Endothelial cell of umbilical vein (primary cell): Measurements from ENCODE around the gene KIAA2012. TPM values are rescaled to one million over a fixed set of nuclear protein-coding genes. Genes with fewer than 3 reads are reported as not detected.

Experiments used
- BruUV-seq: library from RNA; stranded (reverse); fragments of 400-500 nt; replicated peaks from 2 replicates; lab custom pipeline; 2021; lab: Mats Ljungman, UMichigan
- CTCF ChIA-PET: fragments of 300-600, 350-600 bp; sonication (Branson Sonifier 250); formaldehyde crosslinking; loops from one replicate; lab custom pipeline; 2021; ENCODE audit warnings: antibody characterized with exemption, inconsistent platforms; lab: Charles Lee
- POLR2A ChIA-PET: fragments of 300-600, 350-600 bp; sonication (Branson Sonifier 250); formaldehyde crosslinking; loops from one replicate; lab custom pipeline; 2021; ENCODE audit warnings: antibody characterized with exemption, inconsistent platforms; lab: Charles Lee
- DNase-seq: peaks from one replicate; pipeline ENCODE4 v3.0.0-alpha.2; 2011; ENCODE audit warnings: low read depth, low spot score
- FAIRE-seq: peaks from 2 replicates; lab custom pipeline; 2011; peaks lifted over from hg19 to GRCh38; lab: Jason Lieb, UNC
- H2AFZ ChIP-seq: 2 replicates; pipeline ENCODE4 v1.6.0; 2012; ENCODE audit warnings: low read depth, low read length, control low read depth, inconsistent platforms
- H3K27ac ChIP-seq: 2 replicates; pipeline ENCODE4 v1.5.1; 2011; ENCODE audit warnings: low read depth, mild to moderate bottlenecking, control low read depth, low read length, moderate library complexity; ENCODE audit not compliant: insufficient read depth
- H3K27me3 ChIP-seq, 2 experiments: 2 replicates each; pipeline versions ENCODE4 v1.6.0 to v1.6.1; 2011; ENCODE audit warnings: low read length in 2 of 2, mixed read lengths in 1 of 2; ENCODE audit not compliant: control insufficient read depth in 2 of 2, insufficient read depth in 2 of 2
- H3K36me3 ChIP-seq, 2 experiments: 2 replicates in 1 of 2; 3 replicates in 1 of 2; pipeline ENCODE4 v1.5.1; 2011; ENCODE audit warnings: low read length in 2 of 2, mild to moderate bottlenecking in 1 of 2, moderate library complexity in 1 of 2; ENCODE audit not compliant: control insufficient read depth in 2 of 2, insufficient read depth in 2 of 2; ENCODE audit errors: extremely low read depth in 1 of 2
- H3K4me1 ChIP-seq: 3 replicates; pipeline ENCODE4 v1.5.1; 2011; ENCODE audit warnings: mild to moderate bottlenecking, low read length; ENCODE audit not compliant: control insufficient read depth, insufficient read depth; ENCODE audit errors: extremely low read depth
- H3K4me2 ChIP-seq: 2 replicates; pipeline ENCODE4 v1.6.1; 2011; ENCODE audit warnings: low read length, control low read depth, mixed read lengths; ENCODE audit not compliant: insufficient read depth
- H3K4me3 ChIP-seq, 3 experiments: fragments of 200-600 bp in 1 of 3; sonication (generic), shearing (Covaris generic) in 1 of 3; replicated peaks in 1 of 3; 2 replicates each; pipeline ENCODE4 v1.5.1; 2011 to 2016; ENCODE audit warnings: control low read depth in 3 of 3, low read length in 3 of 3, mild to moderate bottlenecking in 2 of 3, inconsistent platforms in 1 of 3, low read depth in 1 of 3, moderate library complexity in 1 of 3; ENCODE audit not compliant: insufficient read depth in 1 of 3
- H3K79me2 ChIP-seq: 2 replicates; pipeline ENCODE4 v1.6.0; 2012; ENCODE audit warnings: low read length, inconsistent platforms; ENCODE audit not compliant: control insufficient read depth, insufficient read depth
- H3K9ac ChIP-seq: replicated peaks from 2 replicates; pipeline ENCODE3; 2011; ENCODE audit warnings: low read length, control low read depth; ENCODE audit not compliant: insufficient read depth; ENCODE audit errors: extremely low read depth
- H3K9me1 ChIP-seq: replicated peaks from 3 replicates; pipeline ENCODE4 v1.6.0; 2011; ENCODE audit warnings: mild to moderate bottlenecking, low read length; ENCODE audit not compliant: control insufficient read depth, insufficient read depth; ENCODE audit errors: extremely low read depth
- H3K9me3 ChIP-seq: replicated peaks from 2 replicates; pipeline ENCODE4 v1.5.1; 2012; ENCODE audit warnings: low read length, inconsistent platforms; ENCODE audit not compliant: control insufficient read depth, insufficient read depth
- H4K20me1 ChIP-seq: replicated peaks from 2 replicates; pipeline ENCODE3; 2011; ENCODE audit warnings: mild to moderate bottlenecking, low read length; ENCODE audit not compliant: control insufficient read depth, insufficient read depth; ENCODE audit errors: extremely low read depth
- EZH2 ChIP-seq: IDR thresholded peaks from 2 replicates; pipeline ENCODE4 v1.6.1; 2012; ENCODE audit warnings: borderline replicate concordance, low read depth, mild to moderate bottlenecking, moderate library complexity, low read length, inconsistent platforms; ENCODE audit not compliant: severe bottlenecking
- FOS ChIP-seq: IDR thresholded peaks from 2 replicates; pipeline ENCODE4 v1.6.1; 2011; ENCODE audit warnings: mild to moderate bottlenecking, low read length, moderate library complexity, borderline replicate concordance; ENCODE audit not compliant: insufficient read depth
- GATA2 ChIP-seq: IDR thresholded peaks from 2 replicates; pipeline ENCODE4 v1.7.0; 2011; ENCODE audit warnings: low read depth, mild to moderate bottlenecking, moderate library complexity, mixed read lengths, low read length; ENCODE audit not compliant: insufficient read length, insufficient read depth
- JUN ChIP-seq: IDR thresholded peaks from 2 replicates; pipeline ENCODE4 v1.6.1; 2011; ENCODE audit warnings: borderline replicate concordance, low read depth; ENCODE audit not compliant: insufficient read length, insufficient read depth
- MYC ChIP-seq: IDR thresholded peaks from one replicate; pipeline ENCODE4 v1.6.1; 2011; ENCODE audit warnings: mild to moderate bottlenecking, low read depth, low read length
- POLR2A ChIP-seq: IDR thresholded peaks from 2 replicates; pipeline ENCODE4 v1.6.1; 2012; ENCODE audit warnings: low read depth, mild to moderate bottlenecking, control low read depth, low read length
- POLR2AphosphoS5 ChIP-seq: IDR thresholded peaks from 2 replicates; pipeline ENCODE4 v1.6.1; 2012; ENCODE audit warnings: low read depth, mild to moderate bottlenecking, control low read depth, low read length, moderate library complexity; ENCODE audit not compliant: insufficient read depth
- dilution Hi-C: fragments of 300-500 bp; cut with MboI; formaldehyde crosslinking; loops from one replicate; pipeline ENCODE4 v1.15.0; 2019; ENCODE audit warnings: low sequenced_read_pairs; ENCODE audit not compliant: extremely low pct_ligation_motif_present
- intact Hi-C: fragments of 100-400 bp; cut with micrococcal nuclease; formaldehyde crosslinking; loops from one replicate; pipeline ENCODE4 v1.10.0; 2022
- polyA plus RNA-seq, 4 experiments: library from polyadenylated mRNA; depleted of rRNA in 3 of 4; stranded (reverse) in 3 of 4; unstranded in 1 of 4; fragments of >200 nt; gene quantifications; 2 replicates each; pipeline versions ENCODE4 v1.2.1 to v1.2.3, GENCODE V29; 2011 to 2012; ENCODE audit warnings: missing spikeins in 1 of 4
- total RNA-seq: library from RNA; stranded (reverse); gene quantifications from 2 replicates; pipeline ENCODE4 v1.2.3, GENCODE V29; 2021
- TF ChIP-seq, protein P1 (sequence below), 2 donors: IDR thresholded peaks; 1 replicate in 1 of 2; 2 replicates in 1 of 2; pipeline ENCODE4 v1.5.1; 2011; ENCODE audit warnings: low read length in 2 of 2, mild to moderate bottlenecking in 2 of 2, moderate library complexity in 2 of 2, control low read depth in 1 of 2, inconsistent platforms in 1 of 2, low read depth in 1 of 2; ENCODE audit not compliant: insufficient read depth in 1 of 2; ENCODE audit errors: extremely low read depth in 1 of 2
- TF ChIP-seq, protein P2 (sequence below): IDR thresholded peaks from 2 replicates; pipeline ENCODE4 v1.6.1; 2011; ENCODE audit not compliant: insufficient read depth, insufficient read length

The KIAA2012 gene
- total and polyA plus RNA-seq, 2 donors (not counting 3 experiments of a cell fraction or from before 2014, with no cell fraction given): not detected

DNA sequence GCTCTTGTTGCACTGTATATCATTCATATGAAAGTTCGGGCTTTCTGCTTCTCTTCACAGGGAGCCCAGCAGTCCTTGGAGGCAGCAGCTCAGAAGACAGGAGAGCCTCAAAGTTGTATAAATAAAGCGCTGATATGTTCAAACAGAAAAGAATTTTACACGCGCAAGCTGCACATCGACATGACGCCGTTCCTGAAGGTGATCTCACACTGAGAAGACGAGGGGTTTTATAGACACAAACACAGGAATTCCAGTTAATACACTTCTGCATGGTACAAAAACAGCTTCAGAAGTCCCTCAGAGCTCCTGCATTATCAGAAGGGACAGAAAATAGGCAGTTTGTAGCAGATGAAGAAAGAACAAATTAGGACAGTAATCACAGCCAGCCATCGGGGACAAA, 81.6 kb downstream of the KIAA2012 start:
- ChIA-PET CTCF (interaction anchor here (1.1 to 1.2 kb wide), 2 partner anchors 8 to 294 kb away, joined by 3 to 4 read pairs; no protein-coding TSS in a partner anchor), POLR2A (no interaction called here)
- Histone ChIP-seq H3K9me1 (no peaks in the 10 kb centered on the region), H3K9ac (no peak overlapping the region), H4K20me1 (no peaks in the 10 kb centered on the region), H3K36me3 (no peaks in the 10 kb centered on the region), H3K79me2 (no peaks in the 10 kb centered on the region), H3K4me1 (no peaks in the 10 kb centered on the region), H3K27me3 (peaks cover 4 to 25% of the 10 kb centered on the region in 2 experiments), H3K4me3 (no peak overlapping the region), H3K9me3 (no peaks in the 10 kb centered on the region), H2AFZ (no peak overlapping the region), H3K4me2 (no peak overlapping the region), H3K27ac (no peak overlapping the region)
- BruUV-seq: no TSS peak
- FAIRE-seq (no peak), DNase-seq (no peak)
- TF ChIP-seq POLR2AphosphoS5 (no peak), FOS (no peak), EZH2 (no peak), GATA2 (no peak), MYC (no peak), POLR2A (no peak), JUN (no peak)
- TF ChIP-seq, protein P1, sequence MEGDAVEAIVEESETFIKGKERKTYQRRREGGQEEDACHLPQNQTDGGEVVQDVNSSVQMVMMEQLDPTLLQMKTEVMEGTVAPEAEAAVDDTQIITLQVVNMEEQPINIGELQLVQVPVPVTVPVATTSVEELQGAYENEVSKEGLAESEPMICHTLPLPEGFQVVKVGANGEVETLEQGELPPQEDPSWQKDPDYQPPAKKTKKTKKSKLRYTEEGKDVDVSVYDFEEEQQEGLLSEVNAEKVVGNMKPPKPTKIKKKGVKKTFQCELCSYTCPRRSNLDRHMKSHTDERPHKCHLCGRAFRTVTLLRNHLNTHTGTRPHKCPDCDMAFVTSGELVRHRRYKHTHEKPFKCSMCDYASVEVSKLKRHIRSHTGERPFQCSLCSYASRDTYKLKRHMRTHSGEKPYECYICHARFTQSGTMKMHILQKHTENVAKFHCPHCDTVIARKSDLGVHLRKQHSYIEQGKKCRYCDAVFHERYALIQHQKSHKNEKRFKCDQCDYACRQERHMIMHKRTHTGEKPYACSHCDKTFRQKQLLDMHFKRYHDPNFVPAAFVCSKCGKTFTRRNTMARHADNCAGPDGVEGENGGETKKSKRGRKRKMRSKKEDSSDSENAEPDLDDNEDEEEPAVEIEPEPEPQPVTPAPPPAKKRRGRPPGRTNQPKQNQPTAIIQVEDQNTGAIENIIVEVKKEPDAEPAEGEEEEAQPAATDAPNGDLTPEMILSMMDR (IDR thresholded peaks at IDR 0.05; ENCODE audit: extremely low read depth in 1 of 2, insufficient read depth in 1 of 2, low read depth in 1 of 2, low read length in 2 of 2): no peak
- TF ChIP-seq, protein P2, sequence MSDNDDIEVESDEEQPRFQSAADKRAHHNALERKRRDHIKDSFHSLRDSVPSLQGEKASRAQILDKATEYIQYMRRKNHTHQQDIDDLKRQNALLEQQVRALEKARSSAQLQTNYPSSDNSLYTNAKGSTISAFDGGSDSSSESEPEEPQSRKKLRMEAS: no peak
- dilution Hi-C loops (no loop called here), intact Hi-C loops (no loop called here)
